Dedifferentiated amniotic fluid mesenchymal stem cell (primary cell): ENCODE measurements around the gene MACROD1.

Experiments
- DNase-seq: peaks from one replicate; pipeline ENCODE4 v3.0.0-alpha.2; 2016; ENCODE audit errors: extremely low spot score

The MACROD1 gene

GRCh38 chr11:64131683-64132190, 34.2 kb downstream of the MACROD1 start:
- DNase-seq = no peak

GRCh38 chr11:64130618-64131017, 35.3 kb downstream of the MACROD1 start:
- DNase-seq = no peak

GRCh38 chr11:64129403-64129802, 36.5 kb downstream of the MACROD1 start:
- no peak for DNase-seq

GRCh38 chr11:64128255-64129006, 37.5 kb downstream of the MACROD1 start:
- no peak for DNase-seq

- DNase-seq = no peak
Measured at GRCh38 chr11:64127267-64128072, 38.4 kb downstream of the MACROD1 start.

- DNase-seq = no peak
Measured at GRCh38 chr11:64126796-64127195, 39.1 kb downstream of the MACROD1 start.

GRCh38 chr11:64126371-64126770, 39.5 kb downstream of the MACROD1 start:
- DNase-seq = no peak

GRCh38 chr11:64125676-64126075, 40.2 kb downstream of the MACROD1 start:
- DNase-seq = no peak

GRCh38 chr11:64124147-64124546, 41.8 kb downstream of the MACROD1 start:
- DNase-seq = no peak

GRCh38 chr11:64123679-64124078, 42.2 kb downstream of the MACROD1 start:
- DNase-seq = no peak

- no peak for DNase-seq
Measured at GRCh38 chr11:64122411-64123410, 43.2 kb downstream of the MACROD1 start.

- no peak for DNase-seq
Measured at GRCh38 chr11:64121663-64122410, 44.1 kb downstream of the MACROD1 start.

- no peak for DNase-seq
Measured at GRCh38 chr11:64120951-64121569, 44.9 kb downstream of the MACROD1 start.

GRCh38 chr11:64119700-64120099, 46.2 kb downstream of the MACROD1 start:
- DNase-seq = no peak

- DNase-seq = no peak
Measured at GRCh38 chr11:64118876-64119665, 46.8 kb downstream of the MACROD1 start.

GRCh38 chr11:64117763-64118459, 48.0 kb downstream of the MACROD1 start:
- no peak for DNase-seq

- DNase-seq = no peak
Measured at GRCh38 chr11:64115531-64116522, 50.1 kb downstream of the MACROD1 start.

GRCh38 chr11:64114231-64114630, 51.7 kb downstream of the MACROD1 start:
- DNase-seq = no peak
